Hindlimb muscle (tissue), 1 donor: ENCODE data around the gene GALNT13. TPM values are rescaled to one million over a fixed set of nuclear protein-coding genes. Genes with fewer than 3 reads are reported as not detected.

ENCODE experiments used
- DNase-seq: peaks from one replicate; pipeline ENCODE4 v3.0.0-alpha.2; 2013
- polyA plus RNA-seq: library from polyadenylated mRNA; unstranded; fragments of 120-200 nt; gene quantifications from one replicate; pipeline ENCODE4 v1.2.1, GENCODE V29; 2013; ENCODE audit not compliant: insufficient read length

Gene GALNT13
- polyA plus RNA-seq, 1 donor = 0.32 TPM

- DNase-seq = no peak
Observed at GRCh38 chr2:154132827-154133226, 261.1 kb downstream of the GALNT13 start.

- no peak for DNase-seq
Observed at GRCh38 chr2:154133823-154134222, 262.1 kb downstream of the GALNT13 start.

GRCh38 chr2:154140249-154141025, 268.7 kb downstream of the GALNT13 start:
- no peak for DNase-seq

GRCh38 chr2:154142480-154142879, 270.8 kb downstream of the GALNT13 start:
- DNase-seq = no peak

- DNase-seq = no peak
Observed at GRCh38 chr2:154143105-154143504, 271.4 kb downstream of the GALNT13 start.

- no peak for DNase-seq
Observed at GRCh38 chr2:154158101-154158500, 286.4 kb downstream of the GALNT13 start.

GRCh38 chr2:154161286-154161685, 289.6 kb downstream of the GALNT13 start:
- DNase-seq = no peak

GRCh38 chr2:154170400-154170799, 298.7 kb downstream of the GALNT13 start:
- no peak for DNase-seq

- DNase-seq = no peak
Observed at GRCh38 chr2:154173164-154173563, 301.4 kb downstream of the GALNT13 start.

- DNase-seq = no peak
Observed at GRCh38 chr2:154173919-154174318, 302.2 kb downstream of the GALNT13 start.

GRCh38 chr2:154182008-154182407, 310.3 kb downstream of the GALNT13 start:
- no peak for DNase-seq

GRCh38 chr2:154187948-154188347, 316.2 kb downstream of the GALNT13 start:
- no peak for DNase-seq

- DNase-seq = no peak
Observed at GRCh38 chr2:154189953-154190352, 318.2 kb downstream of the GALNT13 start.

GRCh38 chr2:154193246-154193645, 321.5 kb downstream of the GALNT13 start:
- no peak for DNase-seq

- no peak for DNase-seq
Observed at GRCh38 chr2:154194909-154195643, 323.4 kb downstream of the GALNT13 start.

GRCh38 chr2:154195644-154196195, 324.0 kb downstream of the GALNT13 start:
- no peak for DNase-seq

GRCh38 chr2:154198866-154199265, 327.1 kb downstream of the GALNT13 start:
- no peak for DNase-seq

GRCh38 chr2:154203206-154203605, 331.5 kb downstream of the GALNT13 start:
- no peak for DNase-seq

GRCh38 chr2:154203902-154204301, 332.2 kb downstream of the GALNT13 start:
- no peak for DNase-seq

GRCh38 chr2:154207288-154208047, 335.7 kb downstream of the GALNT13 start:
- DNase-seq = no peak

- DNase-seq = no peak
Observed at GRCh38 chr2:154223726-154224125, 352.0 kb downstream of the GALNT13 start.

- no peak for DNase-seq
Observed at GRCh38 chr2:154226931-154227330, 355.2 kb downstream of the GALNT13 start.
